ENCODE data around the gene CEP295NL.

GRCh38 chr17:78896834-78897663, 6.0 kb downstream of the CEP295NL start:
- TF ChIP-seq POLR2AphosphoS5 (IDR thresholded peaks at IDR 0.05) (no peak), CTCF (IDR thresholded peaks at IDR 0.05) (no peak), POLR2A (IDR thresholded peaks at IDR 0.05) (no peak)

Data from gastroesophageal sphincter (tissue), 3 donors.